ENCODE measurements around the gene MTAP.

Gene MTAP

GRCh38 chr9:21974343-21974721 is 171.9 kb downstream of the MTAP start:
- no peak for DNase-seq

- peak; percentile 80 for DNase-seq
These were observed 172.4 kb downstream of the MTAP start for GRCh38 chr9:21974722-21975409.

GRCh38 chr9:21976334-21976875 is 174.0 kb downstream of the MTAP start:
- no peak for DNase-seq

GRCh38 chr9:21982391-21982790 is 180.0 kb downstream of the MTAP start:
- DNase-seq = no peak

GRCh38 chr9:21982861-21983560 is 180.6 kb downstream of the MTAP start:
- DNase-seq = no peak

GRCh38 chr9:21983561-21983935 is 181.1 kb downstream of the MTAP start:
- no peak for DNase-seq

GRCh38 chr9:21984101-21984500 is 181.7 kb downstream of the MTAP start:
- no peak for DNase-seq

- DNase-seq = no peak
These were observed 183.7 kb downstream of the MTAP start for GRCh38 chr9:21985964-21986667.

Data from NCI-H748 treated with DMSO at 0.1 percent for 48 hours (cell line).